ENCODE data around the gene TTC21B. TPM values are rescaled to one million over a fixed set of nuclear protein-coding genes. Genes with fewer than 3 reads are reported as not detected.

The TTC21B gene
- total RNA-seq, 1 experiment from 2014 or later: 83.0 TPM

DNA sequence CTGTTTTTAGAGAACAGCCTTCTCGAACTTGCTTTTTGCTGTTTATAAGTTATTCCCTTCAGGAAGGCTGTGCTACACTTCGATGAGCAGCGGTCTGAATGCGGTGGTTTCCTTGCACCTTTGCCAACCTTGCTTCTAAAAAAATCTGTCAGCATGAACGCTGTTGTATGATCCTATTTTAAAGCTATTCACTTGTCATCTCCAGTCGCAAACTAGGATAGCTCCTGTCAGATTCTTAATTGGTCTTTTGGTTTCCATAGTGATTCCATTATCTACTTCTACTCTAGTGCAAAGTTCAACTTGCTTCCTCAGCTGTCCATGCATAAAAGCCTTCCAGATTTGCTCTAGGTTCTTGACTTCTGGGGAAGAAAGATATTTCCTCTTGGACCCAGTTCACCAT lies 83.2 kb downstream of the TTC21B start:
- no TSS peak for BruUV-seq (replicated peaks)
- Histone ChIP-seq H3K27ac (ENCODE audit: low read depth, low read length, poor library complexity, severe bottlenecking) (no peak overlapping the region), H3K4me1 (ENCODE audit: insufficient read depth, low read length, poor library complexity, severe bottlenecking) (no peaks in the 10 kb centered on the region), H3K9me3 (ENCODE audit: low read depth, low read length, poor library complexity, severe bottlenecking) (no peaks in the 10 kb centered on the region), H3K36me3 (ENCODE audit: insufficient read depth, low read length, poor library complexity, severe bottlenecking) (peaks cover 18% of the 10 kb centered on the region), H3K27me3 (replicated peaks; ENCODE audit: insufficient read depth, low read depth, low read length, poor library complexity) (no peaks in the 10 kb centered on the region), H3K4me3 (ENCODE audit: low read depth, low read length, poor library complexity, severe bottlenecking) (no peak overlapping the region)
- intact Hi-C loops (cut with micrococcal nuclease; ENCODE audit: unreplicated experiment): loop anchor here (5.0 to 10.0 kb wide), 2 partner anchors 468 to 856 kb away; no protein-coding TSS in a partner anchor
- ChIA-PET POLR2A (ENCODE audit: low non-redundant PET) (no interaction called here), CTCF (no interaction called here)
- no peak for DNase-seq (ENCODE audit: low spot score)
- no peak for TF ChIP-seq CTCF (conservative IDR thresholded peaks at IDR 0.05; ENCODE audit: low read depth, low read length)
- no peak for TF ChIP-seq EZH2 (IDR thresholded peaks at IDR 0.05; ENCODE audit: borderline replicate concordance, low read depth, low read length, poor library complexity, severe bottlenecking)

DNA sequence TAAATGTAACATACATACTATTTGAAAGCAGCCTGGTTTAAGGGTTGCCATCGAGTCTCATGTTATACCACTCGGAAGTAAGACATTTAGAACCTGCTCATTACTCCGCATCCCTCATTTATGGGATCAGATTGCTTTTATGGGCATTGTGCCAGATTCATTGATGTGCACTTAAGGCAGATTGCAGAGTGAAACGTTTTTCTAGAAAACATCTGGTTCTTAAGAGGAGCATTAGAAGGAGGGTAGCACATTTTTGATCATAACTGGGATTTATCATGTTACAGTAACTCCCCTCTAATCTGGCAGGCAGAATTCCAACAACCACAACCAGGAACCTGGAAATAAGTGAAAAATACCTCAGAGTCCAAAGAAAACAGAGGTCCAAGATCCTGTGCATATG lies 85.4 kb downstream of the TTC21B start:
- no TSS peak for BruUV-seq (replicated peaks)

GRCh38 chr2:165864296-165864695 lies 89.3 kb downstream of the TTC21B start:
- intact Hi-C loops (cut with micrococcal nuclease; ENCODE audit: unreplicated experiment): no loop called here
- Histone ChIP-seq H3K27ac (ENCODE audit: low read depth, low read length, poor library complexity, severe bottlenecking) (no peak overlapping the region), H3K9me3 (ENCODE audit: low read depth, low read length, poor library complexity, severe bottlenecking) (no peaks in the 10 kb centered on the region), H3K4me1 (ENCODE audit: insufficient read depth, low read length, poor library complexity, severe bottlenecking) (no peaks in the 10 kb centered on the region), H3K36me3 (ENCODE audit: insufficient read depth, low read length, poor library complexity, severe bottlenecking) (no peaks in the 10 kb centered on the region), H3K27me3 (replicated peaks; ENCODE audit: insufficient read depth, low read depth, low read length, poor library complexity) (no peaks in the 10 kb centered on the region), H3K4me3 (ENCODE audit: low read depth, low read length, poor library complexity, severe bottlenecking) (no peak overlapping the region)
- ChIA-PET CTCF (interaction anchor here (0.6 kb wide), 2 partner anchors 72 to 89 kb away, joined by 3 to 6 read pairs; partner anchors contain the start of gene TTC21B), POLR2A (ENCODE audit: low non-redundant PET) (no interaction called here)
- TF ChIP-seq CTCF (conservative IDR thresholded peaks at IDR 0.05; ENCODE audit: low read depth, low read length): no peak
- no peak for TF ChIP-seq EZH2 (IDR thresholded peaks at IDR 0.05; ENCODE audit: borderline replicate concordance, low read depth, low read length, poor library complexity, severe bottlenecking)
- no TSS peak for BruUV-seq (replicated peaks)
- DNase-seq (ENCODE audit: low spot score): no peak

More for the DNA sequence above, 85.4 kb downstream of the TTC21B start:
- Histone ChIP-seq H3K9me3 (ENCODE audit: low read depth, low read length, poor library complexity, severe bottlenecking) (no peaks in the 10 kb centered on the region), H3K27me3 (replicated peaks; ENCODE audit: insufficient read depth, low read depth, low read length, poor library complexity) (no peaks in the 10 kb centered on the region), H3K4me1 (ENCODE audit: insufficient read depth, low read length, poor library complexity, severe bottlenecking) (no peaks in the 10 kb centered on the region), H3K36me3 (ENCODE audit: insufficient read depth, low read length, poor library complexity, severe bottlenecking) (peaks cover 10% of the 10 kb centered on the region), H3K27ac (ENCODE audit: low read depth, low read length, poor library complexity, severe bottlenecking) (no peak overlapping the region), H3K4me3 (ENCODE audit: low read depth, low read length, poor library complexity, severe bottlenecking) (no peak overlapping the region)
- DNase-seq (ENCODE audit: low spot score): peak; percentile 45
- intact Hi-C loops (cut with micrococcal nuclease; ENCODE audit: unreplicated experiment): no loop called here
- TF ChIP-seq CTCF (conservative IDR thresholded peaks at IDR 0.05; ENCODE audit: low read depth, low read length) (no peak), EZH2 (IDR thresholded peaks at IDR 0.05; ENCODE audit: borderline replicate concordance, low read depth, low read length, poor library complexity, severe bottlenecking) (no peak)
- POLR2A ChIA-PET (ENCODE audit: low non-redundant PET): no interaction called here
- CTCF ChIA-PET: no interaction called here
